Neuron (in vitro differentiated cells): Measurements from ENCODE around the gene VPS26A.

Experiments used
- H2AFZ ChIP-seq: one replicate; pipeline ENCODE4 v1.6.1; 2013; ENCODE audit warnings: low read depth, mild to moderate bottlenecking, inconsistent platforms, low read length, moderate library complexity
- H3K27me3 ChIP-seq: one replicate; pipeline ENCODE4 v1.6.1; 2013; ENCODE audit warnings: low read length; ENCODE audit not compliant: insufficient read depth
- H3K36me3 ChIP-seq: one replicate; pipeline ENCODE4 v1.6.1; 2013; ENCODE audit warnings: low read length; ENCODE audit not compliant: insufficient read depth
- H3K4me1 ChIP-seq: one replicate; pipeline ENCODE4 v1.6.1; 2013; ENCODE audit warnings: low read length; ENCODE audit not compliant: insufficient read depth
- H3K4me3 ChIP-seq: 2 replicates; pipeline ENCODE4 v1.5.1; 2013; ENCODE audit warnings: mild to moderate bottlenecking, low read length, moderate library complexity
- H3K9me3 ChIP-seq: one replicate; pipeline ENCODE4 v1.6.1; 2013; ENCODE audit warnings: low read length

The VPS26A gene

GRCh38 chr10:69123747-69124562 is at the start of gene VPS26A:
VPS26A (plus strand) TSS chr10:69124178; CDS start chr10:69124278, 100 bp downstream.
- Histone ChIP-seq H2AFZ (peak within 1 kb of the TSS; percentile 87), H3K4me3 (peak within 1 kb of the TSS; percentile 83), H3K27me3 (no peaks in the 10 kb centered on the region), H3K9me3 (no peaks in the 10 kb centered on the region), H3K36me3 (no peaks in the 10 kb centered on the region), H3K4me1 (peaks cover 7% of the 10 kb centered on the region)

GRCh38 chr10:69074532-69074931 is 49.4 kb upstream of the VPS26A start:
- Histone ChIP-seq H3K4me1 (no peaks in the 10 kb centered on the region), H2AFZ (no peak overlapping the region), H3K27me3 (peaks cover 4% of the 10 kb centered on the region), H3K36me3 (no peaks in the 10 kb centered on the region), H3K9me3 (no peaks in the 10 kb centered on the region), H3K4me3 (no peak overlapping the region)

- no peaks in the 10 kb centered on the region for H3K9me3 ChIP-seq
Observed at GRCh38 chr10:69075431-69075830, 48.5 kb upstream of the VPS26A start.

GRCh38 chr10:69078311-69078710 is 45.7 kb upstream of the VPS26A start:
- Histone ChIP-seq H3K4me1 (no peaks in the 10 kb centered on the region), H3K36me3 (no peaks in the 10 kb centered on the region), H3K9me3 (no peaks in the 10 kb centered on the region), H3K27me3 (peaks cover 4% of the 10 kb centered on the region), H2AFZ (no peak overlapping the region), H3K4me3 (no peak overlapping the region)

More at GRCh38 chr10:69075431-69075830, 48.5 kb upstream of the VPS26A start:
- Histone ChIP-seq H2AFZ (no peak overlapping the region), H3K27me3 (peaks cover 4% of the 10 kb centered on the region), H3K36me3 (no peaks in the 10 kb centered on the region), H3K4me3 (no peak overlapping the region), H3K4me1 (no peaks in the 10 kb centered on the region)

GRCh38 chr10:69080226-69080625 is 43.8 kb upstream of the VPS26A start:
- no peaks in the 10 kb centered on the region for H3K9me3 ChIP-seq
- H3K36me3 ChIP-seq = no peaks in the 10 kb centered on the region
- no peak overlapping the region for H3K4me3 ChIP-seq
- no peaks in the 10 kb centered on the region for H3K4me1 ChIP-seq
- H3K27me3 ChIP-seq = peaks cover under 1% of the 10 kb centered on the region
- H2AFZ ChIP-seq = no peak overlapping the region

- H2AFZ ChIP-seq = peak overlapping the region; percentile 49
Observed at GRCh38 chr10:69086001-69086509, 37.9 kb upstream of the VPS26A start.

GRCh38 chr10:69087590-69088470 is 36.1 kb upstream of the VPS26A start, which contains the start of gene SRGN:
SRGN (plus strand) TSS chr10:69088103; CDS start chr10:69088158, 55 bp downstream.
- H3K4me3 ChIP-seq = no peak within 1 kb of the TSS
- no peaks in the 10 kb centered on the region for H3K36me3 ChIP-seq
- H3K4me1 ChIP-seq = peaks cover 3% of the 10 kb centered on the region
- no peak within 1 kb of the TSS for H2AFZ ChIP-seq
- no peaks in the 10 kb centered on the region for H3K27me3 ChIP-seq
- H3K9me3 ChIP-seq = no peaks in the 10 kb centered on the region

More at GRCh38 chr10:69086001-69086509, 37.9 kb upstream of the VPS26A start:
- H3K4me3 ChIP-seq = no peak overlapping the region
- no peaks in the 10 kb centered on the region for H3K27me3 ChIP-seq
- no peaks in the 10 kb centered on the region for H3K9me3 ChIP-seq
- no peaks in the 10 kb centered on the region for H3K36me3 ChIP-seq
- H3K4me1 ChIP-seq = peaks cover 3% of the 10 kb centered on the region

GRCh38 chr10:69088471-69088769 is 35.6 kb upstream of the VPS26A start:
- Histone ChIP-seq H3K4me1 (peaks cover 3% of the 10 kb centered on the region), H3K36me3 (no peaks in the 10 kb centered on the region), H3K27me3 (no peaks in the 10 kb centered on the region), H3K4me3 (no peak overlapping the region), H3K9me3 (no peaks in the 10 kb centered on the region), H2AFZ (no peak overlapping the region)

GRCh38 chr10:69088801-69089501 is 35.0 kb upstream of the VPS26A start:
- no peaks in the 10 kb centered on the region for H3K9me3 ChIP-seq
- no peak overlapping the region for H3K4me3 ChIP-seq
- no peaks in the 10 kb centered on the region for H3K27me3 ChIP-seq
- H3K36me3 ChIP-seq = no peaks in the 10 kb centered on the region
- peaks cover 3% of the 10 kb centered on the region for H3K4me1 ChIP-seq
- no peak overlapping the region for H2AFZ ChIP-seq

- Histone ChIP-seq H2AFZ (no peak overlapping the region), H3K27me3 (no peaks in the 10 kb centered on the region), H3K36me3 (no peaks in the 10 kb centered on the region), H3K9me3 (no peaks in the 10 kb centered on the region), H3K4me3 (no peak overlapping the region), H3K4me1 (peaks cover 3% of the 10 kb centered on the region)
Observed at GRCh38 chr10:69089638-69090599, 34.1 kb upstream of the VPS26A start.

GRCh38 chr10:69090685-69091084 is 33.3 kb upstream of the VPS26A start:
- Histone ChIP-seq H3K9me3 (no peaks in the 10 kb centered on the region), H3K36me3 (no peaks in the 10 kb centered on the region), H3K4me3 (no peak overlapping the region), H2AFZ (no peak overlapping the region), H3K27me3 (no peaks in the 10 kb centered on the region), H3K4me1 (peaks cover 3% of the 10 kb centered on the region)

GRCh38 chr10:69091143-69091651 is 32.8 kb upstream of the VPS26A start:
- H3K27me3 ChIP-seq = no peaks in the 10 kb centered on the region
- H3K9me3 ChIP-seq = no peaks in the 10 kb centered on the region
- H3K4me1 ChIP-seq = peaks cover under 1% of the 10 kb centered on the region
- no peak overlapping the region for H2AFZ ChIP-seq
- H3K4me3 ChIP-seq = no peak overlapping the region
- no peaks in the 10 kb centered on the region for H3K36me3 ChIP-seq
